A673 (cell line): ENCODE data around the gene PBRM1. TPM values are rescaled to one million over a fixed set of nuclear protein-coding genes. Genes with fewer than 3 reads are reported as not detected.

Experiments
- BruUV-seq: library from RNA; stranded (reverse); fragments of 400-500 nt; replicated peaks from 2 replicates; lab custom pipeline; 2021; lab: Mats Ljungman, UMichigan
- CTCF ChIA-PET: fragments of 300-600 bp; sonication (Branson Sonifier 250); formaldehyde crosslinking; loops from one replicate; lab custom pipeline; 2022; ENCODE audit warnings: antibody characterized with exemption; lab: Charles Lee
- POLR2A ChIA-PET: fragments of 300-600 bp; sonication (Branson Sonifier 250); formaldehyde crosslinking; loops from one replicate; lab custom pipeline; 2022; ENCODE audit warnings: antibody characterized with exemption; ENCODE audit not compliant: low non-redundant PET; lab: Charles Lee
- DNase-seq: peaks from one replicate; pipeline ENCODE4 v3.0.0-alpha.2; 2015; ENCODE audit warnings: low spot score
- H3K27ac ChIP-seq: fragments of 200-600 bp; sonication (generic); 2 replicates; pipeline ENCODE4 v1.5.1; 2016; ENCODE audit warnings: mixed run types, low read depth, mild to moderate bottlenecking, mixed read lengths, antibody characterized with exemption, low read length; ENCODE audit not compliant: poor library complexity, severe bottlenecking
- H3K27me3 ChIP-seq: fragments of 200-600 bp; sonication (generic); replicated peaks from 2 replicates; pipeline ENCODE4 v1.6.1; 2017; ENCODE audit warnings: mixed run types, low read depth, mild to moderate bottlenecking, mixed read lengths, antibody characterized with exemption, low read length; ENCODE audit not compliant: insufficient read depth, poor library complexity
- H3K36me3 ChIP-seq: fragments of 200-600 bp; sonication (generic); 2 replicates; pipeline ENCODE4 v1.6.1; 2016; ENCODE audit warnings: mixed run types, mild to moderate bottlenecking, mixed read lengths, antibody characterized with exemption, low read length; ENCODE audit not compliant: insufficient read depth, poor library complexity, severe bottlenecking
- H3K4me1 ChIP-seq: fragments of 200-600 bp; sonication (generic); 2 replicates; pipeline ENCODE4 v1.6.1; 2017; ENCODE audit warnings: mixed run types, mild to moderate bottlenecking, mixed read lengths, antibody characterized with exemption, low read length; ENCODE audit not compliant: insufficient read depth, poor library complexity, severe bottlenecking
- H3K4me3 ChIP-seq: fragments of 200-600 bp; sonication (generic); 2 replicates; pipeline ENCODE4 v1.5.1; 2016; ENCODE audit warnings: low read depth, mixed run types, mild to moderate bottlenecking, mixed read lengths, low read length; ENCODE audit not compliant: poor library complexity, severe bottlenecking
- H3K9me3 ChIP-seq: fragments of 200-600 bp; sonication (generic); 2 replicates; pipeline ENCODE4 v1.6.1; 2016; ENCODE audit warnings: mixed run types, low read depth, mild to moderate bottlenecking, mixed read lengths, antibody characterized with exemption, low read length; ENCODE audit not compliant: poor library complexity, severe bottlenecking
- CTCF ChIP-seq: fragments of 300-800, 200-600 bp; sonication (generic); conservative IDR thresholded peaks from 2 replicates; pipeline ENCODE4 v1.5.1; 2017; ENCODE audit warnings: low read depth, mild to moderate bottlenecking, antibody characterized with exemption, low read length, moderate library complexity, mixed read lengths
- EZH2 ChIP-seq: fragments of 200-600 bp; sonication (generic); IDR thresholded peaks from 2 replicates; pipeline ENCODE4 v1.6.1; 2017; ENCODE audit warnings: borderline replicate concordance, low read depth, mild to moderate bottlenecking, mixed read lengths, antibody characterized with exemption, low read length; ENCODE audit not compliant: poor library complexity, severe bottlenecking
- intact Hi-C: fragments of 100-400 bp; cut with micrococcal nuclease; formaldehyde crosslinking; loops from one replicate; pipeline ENCODE4 v1.10.0; 2022; ENCODE audit not compliant: unreplicated experiment
- total RNA-seq: library from RNA; stranded (reverse); gene quantifications from 2 replicates; pipeline ENCODE4 v1.2.3, GENCODE V29; 2021

PBRM1 gene
- total RNA-seq, 1 experiment from 2014 or later, result 65.0 TPM

GRCh38 chr3:52504977-52505376 lies 180.7 kb downstream of the PBRM1 start:
- no TSS peak for BruUV-seq
- intact Hi-C loops, result no loop called here
- DNase-seq, result no peak
- no peaks in the 10 kb centered on the region for H3K9me3 ChIP-seq
- H3K27ac ChIP-seq, result no peak overlapping the region
- H3K27me3 ChIP-seq, result no peaks in the 10 kb centered on the region
- ChIA-PET POLR2A (no interaction called here), CTCF (no interaction called here)
- TF ChIP-seq CTCF (no peak), EZH2 (no peak)
- no peaks in the 10 kb centered on the region for H3K4me1 ChIP-seq
- H3K36me3 ChIP-seq, result no peaks in the 10 kb centered on the region
- H3K4me3 ChIP-seq, result no peak overlapping the region

GRCh38 chr3:52503788-52504424 lies 181.8 kb downstream of the PBRM1 start:
- no TSS peak for BruUV-seq
- DNase-seq, result no peak
- TF ChIP-seq CTCF, result no peak
- TF ChIP-seq EZH2, result no peak

GRCh38 chr3:52502808-52503350 lies 182.8 kb downstream of the PBRM1 start:
- POLR2A ChIA-PET, result no interaction called here
- H3K4me1 ChIP-seq, result no peaks in the 10 kb centered on the region
- no peaks in the 10 kb centered on the region for H3K27me3 ChIP-seq
- no peak overlapping the region for H3K27ac ChIP-seq
- BruUV-seq, result no TSS peak
- CTCF ChIA-PET, result no interaction called here
- no peaks in the 10 kb centered on the region for H3K9me3 ChIP-seq
- intact Hi-C loops, result no loop called here
- no peak for DNase-seq
- H3K4me3 ChIP-seq, result no peak overlapping the region
- no peaks in the 10 kb centered on the region for H3K36me3 ChIP-seq
- TF ChIP-seq EZH2 (no peak), CTCF (no peak)

More at GRCh38 chr3:52503788-52504424, 181.8 kb downstream of the PBRM1 start:
- Histone ChIP-seq H3K27me3 (no peaks in the 10 kb centered on the region), H3K4me3 (no peak overlapping the region), H3K27ac (no peak overlapping the region), H3K4me1 (no peaks in the 10 kb centered on the region), H3K9me3 (no peaks in the 10 kb centered on the region), H3K36me3 (no peaks in the 10 kb centered on the region)
- intact Hi-C loops, result no loop called here
- CTCF ChIA-PET, result no interaction called here
- POLR2A ChIA-PET, result no interaction called here
